Upper lobe of left lung (tissue), 4 donors: ENCODE results near the gene EEPD1.

Source experiments
- CTCF ChIP-seq, 6 experiments: fragments of 450-650 bp in 4 of 6; fragments of 200-600 bp in 2 of 6; sonication (generic) in 2 of 6; IDR thresholded peaks; one replicate each; pipeline ENCODE4 v1.5.1; 2016 to 2019; ENCODE audit warnings: antibody characterized with exemption in 6 of 6
- POLR2A ChIP-seq, 4 donors: fragments of 450-650 bp; IDR thresholded peaks; one replicate each; pipeline ENCODE4 v1.5.1; 2016 to 2017; ENCODE audit warnings: antibody characterized with exemption in 4 of 4, mild to moderate bottlenecking in 2 of 4
- POLR2AphosphoS5 ChIP-seq, 2 donors: sonication (generic); formaldehyde crosslinking; IDR thresholded peaks; one replicate each; pipeline ENCODE4 v1.5.1; 2017; ENCODE audit warnings: antibody characterized with exemption in 2 of 2

GRCh38 chr7:36288501-36288900 lies 135.4 kb downstream of the EEPD1 start:
- TF ChIP-seq CTCF (IDR thresholded peaks at IDR 0.05) (no peak), POLR2AphosphoS5 (IDR thresholded peaks at IDR 0.05) (no peak), POLR2A (IDR thresholded peaks at IDR 0.05) (no peak)
